GM12875 (cell line): ENCODE results near the gene CCDC187.

Source experiments
- H3K4me3 ChIP-seq: one replicate; pipeline ENCODE4 v1.5.1; 2011; ENCODE audit warnings: low read depth, low read length, control low read depth
- CTCF ChIP-seq: IDR thresholded peaks from 2 replicates; pipeline ENCODE4 v1.5.1; 2011; ENCODE audit warnings: low read depth, mild to moderate bottlenecking, control low read depth, inconsistent platforms, low read length, moderate library complexity, borderline replicate concordance; ENCODE audit not compliant: insufficient read depth

CCDC187 gene

GRCh38 chr9:136311051-136312008 lies 7.4 kb upstream of the CCDC187 start:
- no peak overlapping the region for H3K4me3 ChIP-seq
- no peak for TF ChIP-seq CTCF

- TF ChIP-seq CTCF: no peak
- no peak overlapping the region for H3K4me3 ChIP-seq
These were observed 6.6 kb upstream of the CCDC187 start for GRCh38 chr9:136310273-136311030.

- TF ChIP-seq CTCF: no peak
- no peak overlapping the region for H3K4me3 ChIP-seq
These were observed 5.9 kb upstream of the CCDC187 start for GRCh38 chr9:136309806-136310220.

- H3K4me3 ChIP-seq: no peak overlapping the region
- no peak for TF ChIP-seq CTCF
These were observed 5.4 kb upstream of the CCDC187 start for GRCh38 chr9:136309101-136309801.

GRCh38 chr9:136308702-136309053 lies 4.8 kb upstream of the CCDC187 start:
- TF ChIP-seq CTCF: no peak

GRCh38 chr9:136308006-136308701 lies 4.3 kb upstream of the CCDC187 start:
- no peak for TF ChIP-seq CTCF
- H3K4me3 ChIP-seq: no peak overlapping the region

More at GRCh38 chr9:136308702-136309053, 4.8 kb upstream of the CCDC187 start:
- no peak overlapping the region for H3K4me3 ChIP-seq
